ENCODE results near the gene YBX3. TPM values are rescaled to one million over a fixed set of nuclear protein-coding genes. Genes with fewer than 3 reads are reported as not detected.

The YBX3 gene
- total and polyA plus RNA-seq, 2 donors (not counting 1 experiment from before 2014, with no cell fraction given): 60.8 to 191 TPM

- H3K4me3 Mint-ChIP-seq: no peak overlapping the region
- CTCF ChIA-PET: no interaction called here
- H3K4me2 ChIP-seq (replicated peaks; ENCODE audit: low read depth, low read length, poor library complexity, severe bottlenecking): no peak overlapping the region
- H3K4me1 ChIP-seq (ENCODE audit: control insufficient read depth in 2 of 2, insufficient read depth in 2 of 2, low read length in 2 of 2): no peaks in the 10 kb centered on the region
- H3K9ac ChIP-seq (ENCODE audit: low read length): no peak overlapping the region
- H3K4me3 ChIP-seq (ENCODE audit: control extremely low read depth in 1 of 5, extremely low read depth in 1 of 5, insufficient read depth in 1 of 5, low read depth in 2 of 5, low read length in 4 of 5): no peak overlapping the region
- no peaks in the 10 kb centered on the region for H4K20me1 ChIP-seq (ENCODE audit: control insufficient read depth, insufficient read depth, low read length, poor library complexity, severe bottlenecking)
- POLR2A ChIA-PET: no interaction called here
- H3K27me3 Mint-ChIP-seq: peaks cover 15% of the 10 kb centered on the region
- H3K9me3 Mint-ChIP-seq (ENCODE audit: insufficient read depth): no peaks in the 10 kb centered on the region
- peaks cover 0 to 12% (median 0%) of the 10 kb centered on the region in 4 experiments for H3K27me3 ChIP-seq (replicated peaks in 1 of 4; ENCODE audit: control extremely low read depth in 1 of 4, control insufficient read depth in 3 of 4, insufficient read depth in 4 of 4, low read length in 3 of 4)
- no peak overlapping the region for H3K27ac ChIP-seq (ENCODE audit: low read length in 2 of 2)
- no peak overlapping the region for H2AFZ ChIP-seq (ENCODE audit: insufficient read depth, low read depth, low read length, poor library complexity, severe bottlenecking)
- TF ChIP-seq EZH2 (IDR thresholded peaks at IDR 0.05; ENCODE audit: borderline replicate concordance, insufficient read depth, low read depth, low read length, poor library complexity, severe bottlenecking) (no peak), CTCF (IDR thresholded peaks at IDR 0.05) (no peak)
- H3K9me3 ChIP-seq (ENCODE audit: control extremely low read depth in 1 of 3, control insufficient read depth in 2 of 3, insufficient read depth in 1 of 3, low read length in 2 of 3): no peaks in the 10 kb centered on the region
- H3K27ac Mint-ChIP-seq: no peak overlapping the region
- ATAC-seq (ENCODE audit: low read depth): no peak
- intact Hi-C loops (cut with micrococcal nuclease): no loop called here
- no peaks in the 10 kb centered on the region for H3K36me3 ChIP-seq (replicated peaks in 1 of 2; ENCODE audit: control extremely low read depth in 1 of 2, control insufficient read depth in 1 of 2, extremely low read depth in 1 of 2, insufficient read depth in 2 of 2, low read length in 1 of 2)
- no peaks in the 10 kb centered on the region for H3K4me1 Mint-ChIP-seq
- H3K79me2 ChIP-seq (ENCODE audit: control insufficient read depth, insufficient read depth, low read length): no peaks in the 10 kb centered on the region
- no CpG with 5 or more reads among the region's 1 CpG for WGBS (ENCODE audit: insufficient coverage)
- DNase-seq: no peak
These were observed 14.1 kb upstream of the YBX3 start for GRCh38 chr12:10737249-10737648.

GRCh38 chr12:10736463-10736862, 13.3 kb upstream of the YBX3 start:
- H3K27me3 Mint-ChIP-seq: peaks cover 19% of the 10 kb centered on the region
- Histone ChIP-seq H3K36me3 (replicated peaks in 1 of 2; ENCODE audit: control extremely low read depth in 1 of 2, control insufficient read depth in 1 of 2, extremely low read depth in 1 of 2, insufficient read depth in 2 of 2, low read length in 1 of 2) (no peaks in the 10 kb centered on the region), H2AFZ (ENCODE audit: insufficient read depth, low read depth, low read length, poor library complexity, severe bottlenecking) (no peak overlapping the region), H4K20me1 (ENCODE audit: control insufficient read depth, insufficient read depth, low read length, poor library complexity, severe bottlenecking) (no peaks in the 10 kb centered on the region), H3K9ac (ENCODE audit: low read length) (no peak overlapping the region), H3K27ac (ENCODE audit: low read length in 2 of 2) (no peak overlapping the region), H3K27me3 (replicated peaks in 1 of 4; ENCODE audit: control extremely low read depth in 1 of 4, control insufficient read depth in 3 of 4, insufficient read depth in 4 of 4, low read length in 3 of 4) (peaks cover 0 to 12% (median 0%) of the 10 kb centered on the region in 4 experiments), H3K4me3 (ENCODE audit: control extremely low read depth in 1 of 5, extremely low read depth in 1 of 5, insufficient read depth in 1 of 5, low read depth in 2 of 5, low read length in 4 of 5) (no peak overlapping the region), H3K9me3 (ENCODE audit: control extremely low read depth in 1 of 3, control insufficient read depth in 2 of 3, insufficient read depth in 1 of 3, low read length in 2 of 3) (no peaks in the 10 kb centered on the region), H3K4me1 (ENCODE audit: control insufficient read depth in 2 of 2, insufficient read depth in 2 of 2, low read length in 2 of 2) (no peaks in the 10 kb centered on the region), H3K4me2 (replicated peaks; ENCODE audit: low read depth, low read length, poor library complexity, severe bottlenecking) (no peak overlapping the region), H3K79me2 (ENCODE audit: control insufficient read depth, insufficient read depth, low read length) (no peaks in the 10 kb centered on the region)
- TF ChIP-seq EZH2 (IDR thresholded peaks at IDR 0.05; ENCODE audit: borderline replicate concordance, insufficient read depth, low read depth, low read length, poor library complexity, severe bottlenecking): no peak
- no peak for TF ChIP-seq CTCF (IDR thresholded peaks at IDR 0.05)
- H3K4me3 Mint-ChIP-seq: no peak overlapping the region
- no peaks in the 10 kb centered on the region for H3K9me3 Mint-ChIP-seq (ENCODE audit: insufficient read depth)
- intact Hi-C loops (cut with micrococcal nuclease): no loop called here
- CTCF ChIA-PET: no interaction called here
- no CpG with 5 or more reads among the region's 1 CpG for WGBS (ENCODE audit: insufficient coverage)
- no peak for ATAC-seq (ENCODE audit: low read depth)
- no peak for DNase-seq
- no peak overlapping the region for H3K27ac Mint-ChIP-seq
- POLR2A ChIA-PET: no interaction called here
- H3K4me1 Mint-ChIP-seq: no peaks in the 10 kb centered on the region
